NCI-H226 (cell line): Measurements from ENCODE around the gene TSPEAR.
"Not testable (repeated sequence)": the region's sequence is repeated elsewhere in the genome, so short reads cannot be mapped to it uniquely, and the experiment has no call there.

Experiments
- DNase-seq: peaks from one replicate; pipeline ENCODE4 v3.0.0-alpha.2; 2015

TSPEAR gene

GRCh38 chr21:44564099-44564498 is 147.3 kb downstream of the TSPEAR start:
- DNase-seq: no peak

GRCh38 chr21:44558695-44559094 is 152.7 kb downstream of the TSPEAR start, which contains the start of gene KRTAP10-3:
Gene KRTAP10-3 (minus strand): TSS chr21:44558795. CDS start chr21:44558715, 80 bp downstream.
- DNase-seq: no peak

DNA sequence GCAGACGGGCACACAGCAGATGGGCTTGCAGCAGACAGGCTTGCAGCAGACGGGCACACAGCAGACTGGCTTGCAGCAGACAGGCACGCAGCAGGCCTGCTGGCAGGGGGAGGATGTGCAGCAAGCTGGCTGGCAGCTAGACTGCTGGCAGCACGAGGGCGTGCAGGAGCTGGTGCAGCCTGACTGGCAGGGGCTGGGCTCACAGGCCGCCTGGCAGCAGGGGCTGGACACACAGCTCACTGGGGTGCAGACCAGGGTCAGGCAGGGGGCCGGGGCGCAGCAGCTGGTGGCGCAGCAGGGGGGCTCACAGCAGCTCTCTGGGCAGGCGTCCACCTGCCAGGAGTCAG is 153.1 kb downstream of the TSPEAR start:
- not testable (repeated sequence) for DNase-seq

DNA sequence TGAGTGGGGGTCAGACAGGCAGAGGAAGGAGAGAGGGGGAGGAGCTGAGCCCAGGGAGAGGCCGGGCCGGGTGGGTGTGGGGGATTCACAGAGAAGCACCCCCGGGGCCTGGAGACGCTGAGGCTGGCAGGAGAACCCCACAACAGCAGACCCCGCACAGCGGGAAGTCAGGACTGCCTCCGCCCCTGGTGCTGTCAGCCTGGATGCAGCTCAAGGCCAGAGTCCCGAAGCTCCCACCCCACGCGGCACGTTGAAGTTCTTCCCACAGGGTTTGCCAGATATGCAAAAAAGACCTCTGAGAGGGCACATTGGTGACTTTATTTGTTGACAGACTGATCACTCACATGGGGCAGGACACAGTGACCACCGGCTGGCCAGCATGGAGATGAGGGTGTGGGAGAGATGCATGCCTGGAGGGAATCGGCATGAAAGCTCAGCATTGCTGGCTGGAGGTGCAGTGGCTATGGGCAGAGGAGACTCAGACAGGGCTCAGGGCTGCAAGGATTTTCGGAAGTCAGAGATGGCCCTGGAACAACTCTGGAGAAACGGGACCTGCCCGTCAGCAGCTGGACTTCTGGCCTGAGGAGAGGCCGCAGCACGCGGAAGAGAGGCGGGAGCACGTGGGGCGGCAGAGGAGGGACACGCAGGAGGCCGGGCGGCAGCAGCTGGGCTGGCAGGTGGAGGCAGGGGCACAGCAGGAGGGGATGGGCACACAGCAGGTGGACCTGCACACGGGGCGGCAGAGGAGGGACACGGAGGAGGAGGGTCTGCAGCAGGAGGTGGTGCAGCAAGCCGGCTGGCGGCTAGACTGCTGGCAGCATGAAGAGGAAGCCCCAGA is 153.7 kb downstream of the TSPEAR start:
- no peak for DNase-seq

DNA sequence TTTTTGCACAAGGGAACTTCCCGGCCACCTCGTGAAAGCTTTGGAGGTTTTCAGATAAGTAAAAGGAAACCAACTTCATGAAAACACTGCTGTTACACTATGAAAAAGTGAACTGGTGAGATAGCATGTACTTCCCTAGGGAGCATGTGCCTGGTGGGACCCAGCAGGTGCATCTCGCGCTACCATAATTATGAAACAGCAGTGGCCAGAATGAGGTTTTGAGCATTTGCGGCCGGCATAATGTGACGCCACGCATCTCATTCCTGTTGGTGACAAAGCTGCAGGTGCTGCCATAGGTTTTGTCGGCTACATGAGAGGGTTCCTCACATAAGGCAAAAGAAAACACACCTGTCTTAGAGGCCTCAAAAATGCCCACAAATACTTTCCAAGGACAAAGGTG is 154.5 kb downstream of the TSPEAR start:
- DNase-seq: no peak

- DNase-seq: no peak
Measured at GRCh38 chr21:44555200-44555875, 156.0 kb downstream of the TSPEAR start.

DNA sequence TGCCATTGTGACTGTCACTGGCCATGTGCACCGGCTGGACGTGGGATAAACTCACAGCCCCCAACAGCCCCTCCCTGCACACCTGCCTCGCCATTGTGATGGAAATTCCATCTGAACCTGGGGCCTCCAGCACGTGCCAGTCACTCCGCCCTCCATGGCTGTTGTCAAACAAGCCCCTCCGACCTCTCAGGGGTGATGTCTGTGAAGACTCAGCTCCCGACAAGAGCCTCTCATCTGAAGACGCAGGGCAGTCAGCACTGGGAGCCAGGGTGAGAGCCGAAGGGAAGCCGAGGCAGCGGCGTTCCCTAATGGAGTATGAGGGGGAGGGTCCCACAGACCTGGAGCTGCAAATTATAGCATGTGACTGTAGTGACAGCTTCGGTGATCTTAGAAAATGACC is 158.7 kb downstream of the TSPEAR start:
- DNase-seq: no peak

DNA sequence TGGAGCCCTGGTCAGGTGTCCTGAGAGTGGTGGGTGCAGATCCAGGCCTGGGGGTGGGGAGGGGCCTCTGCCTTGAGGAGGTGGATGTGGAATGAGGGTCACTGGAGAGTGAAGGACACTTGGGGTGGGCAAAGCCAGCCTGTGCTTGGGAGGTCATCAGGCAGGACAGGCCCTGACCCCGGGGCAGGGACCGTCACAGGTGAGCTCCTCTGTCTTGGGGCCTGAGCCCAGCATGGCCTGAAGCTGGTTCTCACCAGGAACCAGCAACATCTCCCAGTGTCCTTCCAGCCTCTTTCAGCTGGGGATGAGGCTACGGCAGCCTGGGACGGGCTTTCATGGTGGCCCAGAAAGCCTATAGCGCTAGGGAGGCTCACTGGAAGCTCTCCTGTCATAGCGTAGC is 159.2 kb downstream of the TSPEAR start:
- DNase-seq: no peak

- no peak for DNase-seq
Measured at GRCh38 chr21:44551340-44551961, 159.9 kb downstream of the TSPEAR start, which contains the start of gene KRTAP10-2. Gene KRTAP10-2 (minus strand): TSS chr21:44551505. CDS start chr21:44551458, 47 bp downstream.

GRCh38 chr21:44550807-44551206 is 160.6 kb downstream of the TSPEAR start:
- DNase-seq: no peak

DNA sequence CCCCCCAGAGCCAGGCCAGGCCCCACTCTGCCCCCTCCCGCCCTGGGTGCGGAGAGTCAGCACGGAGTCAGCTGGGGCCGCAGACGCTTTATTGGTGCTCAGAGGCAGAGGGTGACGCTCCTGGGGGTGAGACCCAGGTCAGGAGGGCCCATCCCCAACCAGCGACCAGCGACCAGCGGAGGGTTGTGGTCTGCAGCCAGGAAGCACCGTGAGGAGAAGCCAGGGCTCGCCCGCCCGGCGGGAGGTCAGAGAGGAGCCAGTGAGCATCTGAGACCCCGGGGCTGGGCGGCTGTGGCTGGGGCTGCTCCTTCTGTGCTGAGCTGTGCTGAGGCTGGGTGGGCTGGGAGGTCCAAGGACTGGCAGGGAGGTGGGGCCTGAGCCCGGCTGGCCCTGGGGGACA is 161.1 kb downstream of the TSPEAR start:
- DNase-seq: not testable (repeated sequence)

DNA sequence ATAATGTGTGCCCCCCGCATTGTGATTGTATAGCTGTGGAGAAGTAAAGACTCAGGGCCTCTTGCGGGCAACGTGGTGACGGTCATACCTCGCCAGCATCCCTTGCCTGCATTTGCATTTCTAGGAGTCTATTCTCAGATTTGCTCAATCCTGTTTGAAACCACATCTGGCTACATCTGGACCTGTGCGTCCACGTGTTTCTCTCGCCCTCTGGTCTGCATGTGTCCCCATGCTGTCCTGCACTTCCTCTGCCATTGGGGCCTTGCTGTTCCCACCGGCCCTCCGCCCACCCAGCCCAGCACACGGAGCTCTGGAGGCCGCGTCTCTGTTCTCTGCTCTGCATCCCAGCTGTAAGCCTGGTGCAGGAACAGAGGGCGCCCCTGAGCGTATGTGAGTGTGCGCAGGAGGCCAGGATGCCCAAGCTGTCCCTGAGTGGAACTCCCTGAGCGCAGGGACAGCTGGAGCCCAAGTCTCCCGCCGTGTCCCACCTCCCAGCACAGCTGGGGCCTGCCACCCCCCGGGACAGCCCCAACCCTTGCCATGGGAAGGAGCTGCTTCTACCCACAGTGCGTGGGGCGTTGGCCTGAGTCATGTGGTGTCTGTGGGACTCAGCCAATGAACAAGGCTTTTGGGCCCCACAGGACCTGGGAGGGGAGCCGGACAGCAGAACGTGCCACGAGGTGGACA is 161.7 kb downstream of the TSPEAR start:
- DNase-seq: no peak

GRCh38 chr21:44548922-44549321 is 162.4 kb downstream of the TSPEAR start:
- DNase-seq: no peak

DNA sequence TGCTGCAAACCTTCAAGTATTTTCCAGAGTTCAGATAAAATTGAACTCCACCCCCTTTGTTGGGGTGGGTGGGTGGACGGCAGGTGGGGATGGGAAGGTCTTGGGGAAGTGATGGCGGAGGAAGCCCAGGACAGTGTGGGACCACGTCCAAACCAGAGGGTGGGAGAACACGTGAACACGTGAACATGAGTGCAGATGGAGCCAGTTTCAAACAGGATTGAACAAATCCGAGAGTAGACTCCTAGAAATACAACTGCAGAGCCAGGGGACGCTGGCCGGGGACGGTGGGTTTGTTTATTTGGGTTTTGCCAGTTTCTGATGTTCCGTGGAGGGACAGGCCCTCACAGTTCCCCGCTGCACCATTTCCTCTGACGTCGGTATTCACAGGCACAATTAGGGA is 163.0 kb downstream of the TSPEAR start:
- DNase-seq: no peak

GRCh38 chr21:44547656-44548331 is 163.6 kb downstream of the TSPEAR start:
- no peak for DNase-seq

GRCh38 chr21:44544566-44544965 is 166.8 kb downstream of the TSPEAR start:
- DNase-seq: no peak

GRCh38 chr21:44542716-44543115 is 168.7 kb downstream of the TSPEAR start:
- no peak for DNase-seq

GRCh38 chr21:44540741-44541288 is 170.6 kb downstream of the TSPEAR start:
- no peak for DNase-seq

- DNase-seq: no peak
Measured at GRCh38 chr21:44539991-44540666, 171.2 kb downstream of the TSPEAR start, which contains the start of gene KRTAP10-1. Gene KRTAP10-1 (minus strand): TSS chr21:44540195. CDS start chr21:44540150, 45 bp downstream.

- DNase-seq: no peak
Measured at GRCh38 chr21:44539046-44539445, 172.3 kb downstream of the TSPEAR start.
